Stimulated activated CD8-positive, alpha-beta memory T cell treated with anti-CD3 and anti-CD28 coated beads, Interleukin-15, amount 100 ng/mL, for 48 hours (primary cell): ENCODE measurements around the gene OR11A1.
"Not testable (repeated sequence)": the region's sequence is repeated elsewhere in the genome, so short reads cannot be mapped to it uniquely, and the experiment has no call there.

Source experiments
- DNase-seq, 2 donors: peaks; one replicate each; pipeline ENCODE4 v3.0.0-alpha.2; 2020; ENCODE audit warnings: low read depth in 2 of 2

The OR11A1 gene

DNA sequence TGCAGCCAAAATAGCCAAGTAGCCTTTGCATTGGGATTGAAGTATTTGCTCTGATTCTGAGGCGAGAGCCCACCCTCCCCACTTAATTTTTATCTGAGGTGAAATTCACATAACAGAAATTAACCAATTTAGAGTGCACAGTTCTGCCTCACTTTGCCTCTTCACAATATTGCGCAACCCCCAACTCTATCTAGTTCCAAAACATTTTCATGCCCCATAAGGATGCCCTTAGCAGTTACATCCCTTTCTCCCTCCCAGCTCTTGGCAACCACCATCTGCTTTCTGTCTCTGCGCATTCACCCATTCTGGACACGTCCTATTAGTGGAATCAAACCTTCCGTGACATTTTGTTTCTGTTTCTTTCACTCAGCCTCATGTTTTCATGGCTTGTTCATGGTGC lies 21.9 kb upstream of the OR11A1 start:
- no peak for DNase-seq

DNA sequence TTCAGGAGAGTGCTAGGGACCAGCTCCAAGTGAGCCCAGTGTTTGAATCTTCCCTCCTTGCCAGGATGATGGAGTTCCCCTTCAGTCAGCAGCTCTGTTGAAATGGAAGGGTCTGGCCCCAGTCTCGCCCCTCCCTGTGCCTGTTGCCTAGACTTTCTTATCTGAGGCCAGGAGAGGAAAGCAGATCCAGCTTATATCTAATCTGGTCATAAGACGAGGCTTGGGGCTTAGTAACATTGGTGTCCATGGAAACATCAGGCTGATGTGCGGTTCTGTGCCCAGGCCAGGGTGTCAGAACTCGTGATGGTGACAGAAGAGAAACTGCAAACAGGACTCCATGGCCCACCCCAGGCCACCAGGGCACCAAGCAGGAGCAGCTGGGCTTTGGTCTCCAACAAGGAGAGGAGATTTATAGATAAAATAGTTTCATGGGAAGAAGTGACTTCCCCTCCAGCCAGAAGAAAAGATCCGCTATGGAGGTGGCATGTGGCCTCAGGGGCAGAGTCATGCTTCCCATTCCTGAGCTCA lies 21.1 kb upstream of the OR11A1 start:
- no peak for DNase-seq

DNA sequence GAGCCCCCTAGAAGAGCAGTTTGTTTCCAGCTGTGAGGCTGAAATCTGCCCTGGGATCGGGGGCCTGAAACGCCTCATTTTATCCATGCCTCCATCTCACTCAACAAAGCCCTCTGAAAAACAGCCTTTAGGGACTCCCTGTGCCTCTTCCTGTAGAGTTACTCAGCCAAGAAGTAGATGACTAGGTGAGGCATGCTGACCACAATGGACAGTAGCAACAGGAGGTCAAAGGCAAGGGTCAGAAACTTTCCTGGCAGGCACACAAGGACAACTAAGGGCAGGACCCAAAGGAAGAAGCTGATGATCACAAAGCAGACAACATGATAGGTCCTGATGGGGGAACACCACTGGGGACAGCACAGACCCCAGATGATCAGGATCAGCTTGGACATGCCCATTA lies 18.1 kb upstream of the OR11A1 start:
- DNase-seq = no peak

DNA sequence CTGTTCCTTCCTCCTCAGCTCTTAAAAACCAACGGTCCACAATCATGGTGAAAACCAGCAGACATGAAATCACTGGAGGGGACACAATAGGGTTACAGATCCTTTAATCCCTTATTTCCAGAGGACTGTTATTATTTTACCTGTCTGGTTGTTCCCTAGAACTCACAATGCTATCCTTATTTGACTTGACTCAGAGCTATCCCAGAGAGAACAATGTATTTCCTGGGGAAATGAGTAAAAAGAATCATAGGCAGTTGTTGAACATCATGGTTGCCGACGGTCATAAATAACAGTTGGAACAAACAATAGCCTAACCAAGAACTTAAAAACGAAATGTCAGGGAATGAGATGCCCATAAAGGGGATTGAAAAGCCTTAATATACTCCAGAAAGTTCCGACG lies 9.4 kb upstream of the OR11A1 start:
- no peak for DNase-seq

DNA sequence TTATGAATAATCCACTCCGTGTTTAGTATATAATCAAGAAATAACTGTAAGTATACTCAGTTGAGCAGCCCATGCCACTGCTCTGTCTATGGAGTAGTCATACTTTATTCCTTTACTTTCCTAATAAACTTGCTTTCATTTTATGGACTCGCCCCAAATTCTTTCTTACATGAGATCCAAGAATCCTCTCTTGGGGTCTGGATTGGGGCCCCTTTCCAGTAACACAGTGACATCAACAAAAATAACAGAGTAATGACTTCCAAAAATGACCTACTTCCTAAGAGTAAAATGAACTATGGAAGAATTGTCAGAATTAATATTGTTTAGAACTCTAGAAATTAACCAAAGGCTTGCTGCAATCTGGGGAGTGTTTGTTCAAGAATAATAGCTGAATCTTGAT lies 8.9 kb upstream of the OR11A1 start:
- DNase-seq = no peak

DNA sequence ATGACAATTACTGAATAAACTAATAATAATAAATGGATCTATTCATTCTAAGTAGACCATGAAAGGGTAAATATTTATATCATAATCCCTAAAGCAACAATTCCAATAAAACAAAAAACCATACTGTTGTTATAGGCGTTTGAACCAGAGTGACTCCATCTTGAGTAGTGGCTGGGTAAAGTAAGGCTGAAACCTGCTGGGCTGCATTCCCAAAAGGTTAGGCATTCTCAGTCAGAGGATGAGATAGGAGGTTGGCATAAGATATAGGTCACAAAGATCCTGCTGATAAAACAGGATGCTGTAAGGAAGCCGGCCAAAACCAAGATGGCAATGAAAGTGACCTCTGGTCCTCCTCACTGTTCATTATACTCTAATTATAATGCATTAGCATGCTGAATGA lies 8.4 kb upstream of the OR11A1 start:
- no peak for DNase-seq

DNA sequence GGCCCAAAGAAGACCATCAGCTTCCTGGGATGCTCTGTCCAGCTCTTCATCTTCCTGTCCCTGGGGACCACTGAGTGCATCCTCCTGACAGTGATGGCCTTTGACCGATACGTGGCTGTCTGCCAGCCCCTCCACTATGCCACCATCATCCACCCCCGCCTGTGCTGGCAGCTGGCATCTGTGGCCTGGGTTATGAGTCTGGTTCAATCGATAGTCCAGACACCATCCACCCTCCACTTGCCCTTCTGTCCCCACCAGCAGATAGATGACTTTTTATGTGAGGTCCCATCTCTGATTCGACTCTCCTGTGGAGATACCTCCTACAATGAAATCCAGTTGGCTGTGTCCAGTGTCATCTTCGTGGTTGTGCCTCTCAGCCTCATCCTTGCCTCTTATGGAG lies 5.2 kb upstream of the OR11A1 start:
- DNase-seq = no peak

DNA sequence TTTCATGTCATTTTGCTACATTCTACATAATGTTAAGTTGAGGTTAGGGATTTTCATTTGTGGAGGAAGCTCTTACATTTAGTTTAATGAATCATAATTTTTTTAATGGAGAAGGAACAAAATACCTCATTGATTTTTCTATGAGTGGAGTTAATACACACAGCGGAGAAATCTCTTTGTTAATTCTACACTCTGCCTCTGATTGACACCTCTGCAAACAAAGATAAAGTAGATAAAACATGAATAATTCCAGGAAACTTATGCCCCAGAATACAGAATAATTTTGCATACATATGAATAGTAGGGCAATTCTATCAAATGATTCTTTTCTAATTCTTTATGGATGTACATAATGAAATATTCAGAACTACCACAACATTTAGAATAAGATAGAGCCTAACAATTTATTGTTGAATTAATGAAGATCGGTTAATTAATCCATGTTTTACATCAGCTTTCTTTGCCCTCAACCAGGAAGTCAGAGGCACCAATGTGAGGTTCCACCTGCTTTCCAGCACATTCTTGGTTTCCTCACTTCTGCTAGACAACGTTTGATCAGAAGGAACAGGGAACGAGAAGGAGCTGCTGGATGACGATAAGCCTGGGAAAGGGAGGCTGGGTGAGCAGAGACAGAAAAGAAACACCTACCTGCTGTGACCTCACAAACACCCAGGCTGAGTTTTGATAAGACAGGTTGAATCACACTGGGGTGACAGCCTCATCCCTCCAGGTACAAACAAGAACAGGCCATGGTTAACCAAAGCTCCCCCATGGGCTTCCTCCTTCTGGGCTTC lies 4.3 kb upstream of the OR11A1 start:
- no peak for DNase-seq

DNA sequence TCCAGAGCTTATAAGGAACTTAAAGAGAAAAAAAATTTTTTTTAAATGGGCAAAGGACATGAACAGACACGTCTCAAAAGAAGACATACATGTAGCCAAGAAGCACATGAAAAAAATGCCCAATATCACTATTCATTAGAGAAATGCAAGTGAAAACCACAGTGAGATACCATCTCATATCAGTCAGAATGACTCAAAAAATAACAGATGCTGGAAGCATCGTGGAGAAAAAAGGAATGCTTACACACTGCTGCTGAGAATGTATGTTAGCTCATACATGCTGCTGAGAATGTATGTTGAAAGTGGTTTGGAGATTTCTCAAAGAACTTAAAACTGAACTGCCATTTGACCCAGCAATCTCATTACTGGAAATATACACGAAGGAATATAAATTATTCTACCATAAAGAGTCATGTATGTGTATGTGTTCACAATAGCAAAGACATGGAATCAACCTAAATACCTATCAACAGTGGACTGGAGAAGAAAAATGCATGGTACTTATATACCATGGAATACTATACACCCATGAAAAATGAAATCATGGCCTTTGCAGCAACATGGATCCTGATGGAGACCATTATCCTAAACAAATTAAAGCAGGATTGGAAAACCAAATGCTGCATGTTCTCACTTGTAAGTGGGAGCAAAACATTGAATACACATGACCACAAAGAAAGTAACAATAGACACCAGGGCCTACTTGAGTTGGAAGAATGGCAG lies 5.2 kb downstream of the OR11A1 start:
- no peak for DNase-seq

DNA sequence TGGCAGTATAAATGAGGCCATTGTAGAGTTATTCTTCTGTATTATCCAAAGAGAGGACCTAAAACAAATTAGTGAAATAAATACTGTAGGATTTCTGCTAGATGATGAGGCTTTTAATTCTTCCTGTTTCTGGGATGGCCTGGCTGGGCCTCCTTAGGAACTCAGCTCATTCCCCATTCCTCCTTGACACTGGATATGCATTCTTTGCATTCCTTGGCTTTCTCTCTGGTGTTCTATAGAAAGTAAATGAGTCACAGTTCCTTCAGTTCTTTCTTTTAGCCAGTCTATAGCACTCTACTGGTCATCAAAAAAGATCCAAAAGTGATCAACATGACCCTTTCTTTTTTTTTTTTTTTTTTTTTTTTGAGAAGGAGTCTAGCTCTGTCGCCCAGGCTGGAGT lies 9.2 kb downstream of the OR11A1 start:
- no peak for DNase-seq

DNA sequence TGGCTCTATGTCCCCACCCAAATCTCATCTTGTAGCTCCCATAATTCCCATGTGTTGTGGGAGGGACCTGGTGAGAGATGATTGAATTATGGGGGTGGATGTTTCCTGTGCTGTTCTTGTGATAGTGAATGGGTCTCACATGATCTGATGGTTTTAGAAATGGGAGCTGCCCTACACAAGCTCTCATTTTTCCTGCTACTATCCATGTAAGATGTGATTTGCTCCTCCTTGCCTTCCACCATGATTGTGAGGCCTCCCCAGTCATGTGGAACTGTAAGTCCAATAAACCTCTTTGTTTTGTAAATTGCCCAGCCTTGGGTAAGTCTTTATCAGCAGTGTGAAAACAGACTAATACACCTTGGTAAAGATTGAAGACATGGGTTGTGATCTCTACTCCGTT lies 12.8 kb downstream of the OR11A1 start:
- not testable (repeated sequence) for DNase-seq

DNA sequence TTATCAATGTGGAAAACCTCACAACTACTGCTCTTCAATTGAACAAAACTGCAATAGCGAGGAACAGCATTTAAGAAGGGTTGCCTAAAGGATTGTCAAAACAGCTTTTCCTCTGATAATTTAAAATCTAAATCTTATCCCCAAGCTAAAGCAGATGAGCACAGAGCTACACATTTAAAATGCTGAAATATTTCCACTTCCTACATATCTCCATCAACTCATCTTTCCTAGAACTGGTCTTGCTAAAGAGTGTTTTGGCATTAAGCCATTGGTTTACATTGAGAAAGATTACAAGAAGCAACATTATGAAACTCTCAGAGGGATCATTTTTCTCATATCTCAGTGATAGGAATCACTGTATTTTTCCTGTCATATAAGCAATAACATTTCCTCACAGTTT lies 14.2 kb downstream of the OR11A1 start:
- no peak for DNase-seq

DNA sequence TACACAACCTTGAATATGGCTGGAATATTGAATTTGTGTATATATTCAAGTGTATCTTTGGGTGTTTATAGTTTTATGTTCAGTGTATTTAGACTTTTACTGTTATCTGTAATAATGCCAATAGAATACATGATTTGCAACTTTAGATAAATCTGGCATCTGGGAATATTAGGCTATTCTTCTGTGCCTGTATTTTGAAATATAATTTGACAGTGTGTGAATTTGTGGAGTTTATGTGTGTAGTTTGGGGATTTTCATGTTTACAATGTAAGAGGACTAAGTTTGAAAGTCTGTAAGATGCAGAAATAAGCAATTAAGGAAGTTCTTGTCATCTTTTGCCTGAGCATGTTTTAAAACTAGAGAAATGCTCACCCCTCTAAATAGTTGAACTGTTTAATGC lies 17.9 kb downstream of the OR11A1 start, which contains the start of gene OR10C1:
Gene OR10C1 (plus strand): TSS at position 301 of the 400 bp plus-strand sequence. CDS start 710 bp downstream, outside the sequence.
- no peak for DNase-seq

DNA sequence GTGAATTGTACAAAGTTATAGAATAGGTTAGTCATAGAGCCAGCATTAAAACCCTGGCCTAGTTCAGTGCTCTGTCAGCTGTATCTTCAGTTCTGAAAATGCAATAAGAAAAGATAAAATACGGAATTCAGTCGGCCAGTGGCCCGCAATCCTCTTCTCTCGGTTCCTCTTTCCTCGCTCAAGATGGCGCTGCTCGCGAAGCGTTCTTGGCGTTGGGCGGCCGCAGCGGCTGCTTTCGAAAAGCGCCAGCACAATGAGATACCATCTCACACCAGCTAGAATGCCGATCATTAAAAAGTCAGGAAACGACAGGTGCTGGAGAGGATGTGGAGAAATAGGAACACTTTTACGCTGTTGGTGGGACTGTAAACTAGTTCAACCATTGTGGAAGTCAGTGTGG lies 20.1 kb downstream of the OR11A1 start:
- not testable (repeated sequence) for DNase-seq

DNA sequence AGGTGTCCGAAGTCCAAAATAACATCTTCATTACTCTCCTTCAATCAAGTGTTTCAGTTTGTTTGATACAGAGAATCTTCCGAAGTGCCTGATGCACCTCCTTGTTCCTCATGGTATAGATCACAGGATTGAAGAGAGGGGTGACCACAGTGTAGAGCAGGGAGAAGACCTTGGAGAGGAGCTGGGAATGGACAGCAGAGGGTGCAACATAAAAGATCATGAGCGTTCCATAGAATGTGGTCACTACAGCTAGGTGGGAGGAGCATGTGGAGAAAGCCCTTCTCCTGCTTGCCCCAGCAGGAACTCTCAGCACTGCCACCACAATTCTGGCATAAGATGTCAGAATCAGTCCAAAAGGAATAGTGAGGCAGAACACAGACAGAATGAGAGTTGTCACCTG lies 30.2 kb downstream of the OR11A1 start:
- DNase-seq = no peak

DNA sequence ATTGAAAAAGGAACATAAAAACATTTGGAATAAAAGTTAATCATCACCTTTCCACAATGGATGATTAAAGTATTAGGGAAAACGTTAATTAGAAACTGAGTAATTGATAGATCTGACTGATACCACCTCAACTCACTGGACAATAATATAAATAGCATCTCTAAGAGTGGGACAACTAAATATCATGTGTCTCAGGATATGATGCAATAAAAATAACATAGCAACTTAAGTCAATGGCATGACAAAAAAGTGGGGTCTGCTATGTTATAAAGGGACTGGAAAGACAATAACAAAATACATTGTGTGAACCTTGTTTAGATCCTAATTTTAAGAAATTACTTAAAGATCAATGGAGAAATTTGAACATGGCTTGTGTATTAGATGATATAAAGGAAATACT lies 31.8 kb downstream of the OR11A1 start:
- DNase-seq = no peak

DNA sequence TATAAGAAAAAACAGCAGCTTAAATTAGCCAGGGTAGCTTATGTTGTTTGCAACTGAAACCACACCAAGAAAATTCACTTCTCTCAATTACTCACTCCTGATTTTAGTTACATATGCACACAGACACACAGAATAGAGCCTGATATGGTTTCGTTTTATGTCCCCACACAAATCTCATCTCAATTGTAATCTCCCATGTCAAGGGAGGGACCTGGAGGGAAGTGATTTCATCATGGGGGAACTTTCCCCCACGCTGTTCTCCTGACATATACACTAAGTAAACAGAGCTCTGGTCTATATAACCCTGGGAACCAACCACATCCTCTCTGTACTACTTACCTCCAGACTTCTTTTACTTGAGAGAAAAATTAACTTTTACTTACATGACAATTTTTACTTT lies 32.3 kb downstream of the OR11A1 start:
- DNase-seq = no peak

DNA sequence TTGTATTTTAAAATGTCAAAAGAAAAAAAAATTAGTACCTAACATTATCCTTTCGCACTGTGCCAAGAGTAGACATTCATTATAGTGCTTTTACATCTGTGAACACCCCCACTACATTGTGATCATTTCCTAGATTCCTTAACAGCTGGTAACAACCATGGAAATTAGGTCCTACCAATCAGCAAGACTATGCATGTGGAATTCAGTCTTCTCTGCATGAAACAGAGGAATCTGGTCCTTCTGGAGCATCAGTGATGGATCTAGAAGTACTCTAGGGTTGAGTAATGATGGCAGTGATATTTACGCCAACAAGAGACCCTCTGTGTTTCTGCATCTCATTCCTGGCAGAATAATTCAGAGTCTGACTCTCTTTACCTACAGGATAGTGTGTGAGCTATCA lies 32.7 kb downstream of the OR11A1 start:
- DNase-seq = no peak

DNA sequence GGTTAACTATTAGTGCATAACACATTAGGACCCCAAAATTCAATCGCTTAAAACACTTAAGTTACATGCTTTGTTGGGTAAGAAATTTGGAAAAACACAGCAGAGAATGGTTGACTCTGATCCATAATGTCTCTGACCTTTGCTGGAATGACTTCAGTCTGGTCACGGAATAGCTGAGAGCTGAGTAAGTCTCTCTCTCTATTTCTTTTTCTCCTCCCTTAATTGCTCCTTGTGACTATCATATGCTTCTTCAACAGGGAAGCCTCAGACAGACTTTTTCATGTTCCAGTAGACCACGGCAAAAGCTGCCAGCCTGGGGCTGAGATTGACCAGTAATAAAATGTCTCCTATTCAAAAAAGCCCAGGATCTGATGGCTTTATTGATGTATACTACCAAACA lies 37.4 kb downstream of the OR11A1 start:
- no peak for DNase-seq

DNA sequence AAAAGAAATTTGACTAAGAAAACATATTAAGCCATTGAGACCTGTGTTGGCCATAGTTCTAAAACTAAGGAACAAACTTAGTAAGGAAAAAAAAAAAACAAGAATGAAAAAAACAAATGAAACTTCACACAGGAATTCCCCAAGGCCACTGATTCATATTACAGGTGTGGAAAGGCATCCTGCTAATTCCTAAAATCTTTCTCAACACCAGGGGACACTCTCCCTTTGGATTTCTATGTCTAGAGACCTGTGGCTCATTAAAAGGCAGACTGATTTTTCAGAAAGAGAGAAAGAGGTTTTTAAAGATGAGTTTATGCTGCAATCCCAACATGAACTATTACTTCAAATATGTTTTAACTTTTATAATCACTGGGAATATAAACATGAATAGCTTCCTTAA lies 42.3 kb downstream of the OR11A1 start, which contains the start of gene OR12D1:
Gene OR12D1 (plus strand): TSS at position 341 of the 400 bp plus-strand sequence.
- DNase-seq = no peak

DNA sequence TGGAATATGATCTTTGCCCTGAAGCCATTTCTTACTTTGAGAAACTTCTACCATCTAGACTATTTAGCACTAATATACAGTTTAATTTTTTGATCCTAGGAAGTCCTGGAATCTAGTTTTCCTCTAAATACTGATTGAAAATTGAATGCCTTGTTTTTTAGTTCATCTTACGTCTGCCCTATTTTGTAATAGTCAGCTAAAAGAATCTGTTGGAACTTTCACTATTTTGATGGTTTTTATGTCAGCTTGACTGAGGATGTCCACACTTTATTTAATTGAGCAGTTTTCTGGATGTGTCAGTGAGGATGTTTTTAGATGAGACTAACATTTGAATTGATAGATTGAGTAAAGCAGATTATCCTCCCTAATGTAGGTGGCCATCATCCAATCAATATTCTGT lies 53.1 kb downstream of the OR11A1 start:
- no peak for DNase-seq

DNA sequence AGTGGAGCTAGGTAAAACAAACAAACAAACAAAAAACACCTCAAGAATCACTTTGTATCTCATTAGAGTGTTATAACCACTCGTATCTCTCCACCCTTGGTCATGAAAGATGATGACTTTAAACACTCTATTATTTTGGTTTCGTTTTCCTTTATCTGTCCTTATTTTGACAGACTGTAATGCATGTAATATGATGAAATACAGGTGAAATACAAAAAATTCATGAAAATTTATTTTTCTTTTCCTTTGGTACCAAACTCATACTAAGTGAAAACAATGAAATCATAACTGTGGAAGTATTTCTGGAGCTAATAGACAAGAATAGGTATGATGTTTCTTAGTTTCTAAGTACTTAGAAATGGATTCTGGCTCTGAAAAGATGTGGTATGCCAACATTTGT lies 57.3 kb downstream of the OR11A1 start:
- DNase-seq = no peak

DNA sequence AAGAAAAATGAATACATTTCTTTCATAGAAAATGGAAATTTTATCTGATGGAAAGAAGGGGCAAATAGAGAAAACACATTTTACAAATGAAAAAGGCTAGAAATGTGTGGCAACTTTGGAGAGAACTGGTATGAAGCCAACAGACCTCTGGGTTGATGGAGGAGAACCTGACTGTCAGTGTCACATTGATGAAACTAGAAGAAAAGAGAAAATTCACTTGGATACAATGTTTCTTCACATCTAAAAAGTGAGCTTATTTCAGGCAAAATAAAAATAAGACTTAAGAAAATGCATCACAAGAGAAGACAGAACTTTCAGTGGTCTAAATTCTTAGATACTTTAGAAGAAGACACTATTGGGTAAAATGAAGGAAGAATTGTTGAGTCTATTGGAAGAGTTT lies 61.5 kb downstream of the OR11A1 start, which contains the start of gene OR12D2:
Gene OR12D2 (plus strand): TSS at position 301 of the 400 bp plus-strand sequence. CDS start 1,069 bp downstream, outside the sequence.
- no peak for DNase-seq
